Glutamatergic neuron (in vitro differentiated cells): ENCODE measurements around the gene SP2. TPM values are rescaled to one million over a fixed set of nuclear protein-coding genes. Genes with fewer than 3 reads are reported as not detected.
"Not testable (repeated sequence)": the region's sequence is repeated elsewhere in the genome, so short reads cannot be mapped to it uniquely, and the experiment has no call there.

Source experiments
- DNase-seq: peaks from one replicate; pipeline ENCODE4 v3.0.0; 2022
- H3K27ac Mint-ChIP-seq: one replicate; pipeline ENCODE4 v1.8.0; 2020; ENCODE audit warnings: mild to moderate bottlenecking, mixed read lengths, inconsistent platforms; ENCODE audit not compliant: unreplicated experiment
- H3K27me3 Mint-ChIP-seq: one replicate; pipeline ENCODE4 v1.8.0; 2020; ENCODE audit warnings: mild to moderate bottlenecking, moderate library complexity, mixed read lengths, inconsistent platforms; ENCODE audit not compliant: unreplicated experiment
- H3K36me3 Mint-ChIP-seq: one replicate; pipeline ENCODE4 v1.8.0; 2020; ENCODE audit warnings: mild to moderate bottlenecking, mixed read lengths, inconsistent platforms; ENCODE audit not compliant: unreplicated experiment
- H3K4me1 Mint-ChIP-seq: one replicate; pipeline ENCODE4 v1.8.0; 2020; ENCODE audit warnings: mild to moderate bottlenecking, low read depth, mixed read lengths, inconsistent platforms; ENCODE audit not compliant: unreplicated experiment
- H3K4me3 Mint-ChIP-seq: one replicate; pipeline ENCODE4 v1.8.0; 2020; ENCODE audit warnings: mild to moderate bottlenecking, mixed read lengths, inconsistent platforms; ENCODE audit not compliant: unreplicated experiment
- H3K9me3 Mint-ChIP-seq: one replicate; pipeline ENCODE4 v1.8.0; 2020; ENCODE audit warnings: mild to moderate bottlenecking, moderate library complexity, mixed read lengths, inconsistent platforms; ENCODE audit not compliant: unreplicated experiment
- CTCF ChIP-seq: fragments of 200-600 bp; sonication (generic); IDR thresholded peaks from one replicate; pipeline ENCODE4 v1.5.0; 2021; ENCODE audit not compliant: partially characterized antibody, unreplicated experiment
- total RNA-seq: library from RNA; stranded (reverse); fragmentation: NEBNext Ultra II Directional; extraction: Animal tissue kit (Norgen Biotek cat#: 25700); gene quantifications from one replicate; pipeline ENCODE4 v1.2.1, GENCODE V29; 2021; ENCODE audit not compliant: unreplicated experiment

Gene SP2
- total RNA-seq, 1 donor from 2014 or later, result 17.8 TPM

GRCh38 chr17:47934856-47935255 lies 38.8 kb downstream of the SP2 start:
- H3K9me3 Mint-ChIP-seq, result peaks cover 1% of the 10 kb centered on the region
- no peak for TF ChIP-seq CTCF
- H3K27ac Mint-ChIP-seq, result no peak overlapping the region
- H3K36me3 Mint-ChIP-seq, result no peaks in the 10 kb centered on the region
- no peak overlapping the region for H3K4me3 Mint-ChIP-seq
- H3K27me3 Mint-ChIP-seq, result peaks cover 6% of the 10 kb centered on the region
- DNase-seq, result no peak
- H3K4me1 Mint-ChIP-seq, result peaks cover 2% of the 10 kb centered on the region

- not testable (repeated sequence) for H3K27me3 Mint-ChIP-seq, DNase-seq, H3K36me3 Mint-ChIP-seq, H3K4me3 Mint-ChIP-seq, H3K27ac Mint-ChIP-seq, H3K4me1 Mint-ChIP-seq, H3K9me3 Mint-ChIP-seq
Measured at GRCh38 chr17:47935468-47935867, 39.4 kb downstream of the SP2 start.

GRCh38 chr17:47935961-47936360 lies 39.9 kb downstream of the SP2 start:
- H3K4me1 Mint-ChIP-seq, result peaks cover 2% of the 10 kb centered on the region
- DNase-seq, result no peak
- TF ChIP-seq CTCF, result no peak
- H3K27ac Mint-ChIP-seq, result no peak overlapping the region
- H3K36me3 Mint-ChIP-seq, result no peaks in the 10 kb centered on the region
- peaks cover 8% of the 10 kb centered on the region for H3K27me3 Mint-ChIP-seq
- no peak overlapping the region for H3K4me3 Mint-ChIP-seq
- peaks cover 1% of the 10 kb centered on the region for H3K9me3 Mint-ChIP-seq

- Mint-ChIP-seq H3K4me3 (no peak overlapping the region), H3K27ac (no peak overlapping the region), H3K36me3 (no peaks in the 10 kb centered on the region), H3K4me1 (peaks cover 2% of the 10 kb centered on the region), H3K9me3 (peaks cover 3% of the 10 kb centered on the region), H3K27me3 (peaks cover 8% of the 10 kb centered on the region)
- TF ChIP-seq CTCF, result no peak
- DNase-seq, result no peak
Measured at GRCh38 chr17:47937941-47938340, 41.9 kb downstream of the SP2 start.

- no peaks in the 10 kb centered on the region for H3K4me1 Mint-ChIP-seq
- H3K9me3 Mint-ChIP-seq, result peaks cover 2% of the 10 kb centered on the region
- H3K27me3 Mint-ChIP-seq, result peaks cover 4% of the 10 kb centered on the region
- no peak within 1 kb of the TSS for H3K27ac Mint-ChIP-seq
- peak; percentile 71 for DNase-seq
- no peaks in the 10 kb centered on the region for H3K36me3 Mint-ChIP-seq
- TF ChIP-seq CTCF, result no peak
- peak within 1 kb of the TSS; percentile 85 for H3K4me3 Mint-ChIP-seq
Measured at GRCh38 chr17:47941246-47942095, 45.4 kb downstream of the SP2 start, which contains the start of gene PNPO. PNPO (plus strand) TSS chr17:47941571; CDS start chr17:47941676, 105 bp downstream.
